Stimulated activated CD4-positive, alpha-beta T cell treated with anti-CD3 and anti-CD28 coated beads, Interleukin-12 subunit alpha, Interleukin-12 subunit beta, amount 100 ng/mL, for 4 hours (primary cell): ENCODE measurements around the gene AMIGO2.

Source experiments
- DNase-seq: peaks from one replicate; pipeline ENCODE4 v3.0.0-alpha.2; 2020

Gene AMIGO2

DNA sequence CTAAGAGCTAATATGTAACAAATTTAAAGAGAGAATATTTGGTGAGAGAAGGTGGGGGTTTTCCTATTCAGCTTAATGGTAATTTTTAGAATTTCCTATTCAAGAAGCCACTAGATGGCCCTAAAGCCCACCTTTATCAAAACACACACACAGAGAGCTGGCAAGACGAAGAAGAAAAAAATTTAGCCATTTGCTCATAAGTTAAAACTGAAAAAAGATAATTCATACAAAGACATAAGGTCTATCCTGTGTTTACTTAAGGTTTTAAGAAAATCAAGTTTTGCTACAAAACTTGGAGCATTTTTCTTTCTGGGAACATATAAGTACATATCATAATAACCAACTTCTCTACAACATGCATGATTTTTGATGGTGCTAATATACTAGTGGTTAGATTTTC is 47.1 kb downstream of the AMIGO2 start:
- no peak for DNase-seq

DNA sequence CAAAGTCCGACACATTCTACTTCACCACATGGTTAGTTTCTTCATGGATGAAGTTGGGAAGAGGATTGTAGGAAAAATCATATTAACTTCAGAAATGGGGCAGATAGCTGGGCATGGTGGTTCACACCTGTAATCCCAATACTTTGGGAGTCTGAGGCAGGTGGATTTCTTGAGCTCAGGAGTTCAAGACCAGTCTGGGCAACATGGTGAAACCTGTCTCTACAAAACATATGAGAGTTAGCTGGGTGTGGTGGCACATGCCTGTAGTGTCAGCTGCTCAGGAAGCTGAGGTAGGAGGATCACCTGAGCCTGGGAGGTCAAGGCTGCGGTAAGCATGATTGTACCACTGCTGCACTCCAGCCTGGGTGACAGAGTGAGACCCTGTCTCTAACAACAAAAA is 49.9 kb downstream of the AMIGO2 start:
- DNase-seq: no peak

DNA sequence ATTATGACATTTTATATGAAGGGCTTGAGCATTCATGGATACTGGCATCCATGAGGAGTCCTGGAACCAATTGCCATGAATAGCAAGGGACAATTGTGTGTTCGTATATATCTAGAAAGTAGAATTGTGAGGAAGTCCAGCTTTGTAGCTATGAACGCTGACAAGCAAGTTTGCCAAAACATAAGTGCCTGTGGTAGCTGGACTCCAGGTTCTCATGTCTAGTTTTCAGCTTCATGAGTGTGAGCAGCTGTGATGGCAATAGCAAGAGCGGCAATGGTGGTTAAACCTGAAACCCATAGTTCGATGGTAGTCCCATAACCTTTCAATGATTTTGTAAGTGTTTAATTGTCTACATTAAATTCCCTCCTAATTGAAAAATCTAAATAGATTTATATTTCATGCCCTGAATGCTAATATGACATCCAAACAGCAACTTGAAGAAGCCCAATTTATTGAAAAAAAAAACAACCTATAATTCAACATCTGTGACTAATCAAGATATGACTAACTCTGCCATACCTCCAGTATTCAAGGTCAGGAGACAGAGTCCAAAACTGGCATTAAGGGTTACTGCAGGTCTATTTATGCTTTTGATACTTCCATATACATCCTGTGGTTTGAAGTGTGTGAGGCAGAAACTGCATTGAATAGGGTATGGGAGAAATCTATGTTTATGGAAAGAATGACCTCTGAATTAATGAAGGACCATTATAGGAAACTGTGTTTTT is 50.6 kb downstream of the AMIGO2 start:
- DNase-seq: no peak

DNA sequence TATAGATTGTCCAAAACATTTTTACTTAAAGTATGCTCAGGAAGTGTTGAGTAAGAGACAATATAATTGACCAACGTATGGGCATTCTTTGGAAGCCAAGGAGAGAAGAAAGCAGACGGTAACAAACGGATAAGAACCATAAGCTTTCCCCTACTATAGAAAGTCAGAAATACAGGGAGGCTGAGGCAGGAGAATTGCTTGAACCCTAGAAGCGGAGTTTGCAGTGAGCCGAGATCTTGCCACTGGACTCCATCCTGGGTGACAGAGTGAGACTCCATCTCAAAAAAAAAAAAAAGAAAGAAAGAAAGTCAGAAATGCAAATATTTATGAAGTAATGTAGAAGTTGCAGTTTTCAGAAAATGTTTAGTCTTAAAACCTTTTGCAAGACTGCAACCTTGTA is 51.6 kb downstream of the AMIGO2 start:
- no peak for DNase-seq
